ENCODE results near the gene CCDC178.
"Not testable (repeated sequence)": the region's sequence is repeated elsewhere in the genome, so short reads cannot be mapped to it uniquely, and the experiment has no call there.

The CCDC178 gene

GRCh38 chr18:33440060-33441043 lies at the start of gene CCDC178:
Gene CCDC178, minus strand, starts transcription at chr18:33440721. Its CDS starts 28,633 bp downstream, at chr18:33412088.
- DNase-seq, result no peak

- no peak for DNase-seq
Measured at GRCh38 chr18:33483908-33484307, 43.4 kb upstream of the CCDC178 start.

DNA sequence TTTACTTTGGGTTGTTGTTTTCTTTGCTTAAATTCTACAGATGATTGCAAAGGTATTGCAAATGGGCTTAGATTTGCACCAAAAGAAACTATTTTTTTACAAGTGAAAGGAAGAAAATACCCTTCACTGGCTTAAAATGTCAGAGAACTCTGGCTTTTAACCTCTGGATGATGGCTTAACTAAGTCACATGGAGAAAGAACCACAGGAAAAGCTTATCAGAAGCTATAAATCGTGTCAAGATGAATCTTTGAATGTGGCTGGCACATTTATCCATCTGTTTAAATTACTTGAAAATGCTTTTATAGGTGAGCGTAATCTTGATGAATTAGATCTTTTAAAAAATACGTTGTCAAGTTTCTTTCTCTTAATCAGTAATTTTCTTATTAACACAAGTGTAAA lies 32.0 kb upstream of the CCDC178 start:
- no peak for DNase-seq

DNA sequence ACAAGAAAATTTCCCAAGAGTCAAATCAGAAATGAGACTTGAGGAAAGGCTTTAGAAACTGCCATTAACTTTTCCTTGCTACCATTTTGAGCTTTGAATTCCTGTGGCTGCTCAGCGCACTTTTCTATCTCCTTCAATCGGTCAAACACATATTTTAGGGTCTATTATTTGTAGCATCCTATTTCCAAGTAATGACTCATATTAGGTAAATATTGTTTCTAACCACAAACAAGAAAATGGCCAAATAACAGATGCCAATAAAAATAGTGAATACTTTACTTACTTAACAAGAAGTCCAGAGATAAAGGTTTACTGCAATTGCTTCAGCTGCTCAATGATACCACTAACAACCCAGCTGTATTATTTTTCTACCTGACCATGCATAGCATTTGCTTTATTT lies 29.7 kb upstream of the CCDC178 start:
- DNase-seq, result no peak

- DNase-seq, result no peak
Measured at GRCh38 chr18:33469699-33470098, 29.2 kb upstream of the CCDC178 start.

- no peak for DNase-seq
Measured at GRCh38 chr18:33467531-33467930, 27.0 kb upstream of the CCDC178 start.

- DNase-seq, result no peak
Measured at GRCh38 chr18:33466822-33467221, 26.3 kb upstream of the CCDC178 start.

GRCh38 chr18:33460681-33461080 lies 20.2 kb upstream of the CCDC178 start:
- no peak for DNase-seq

- DNase-seq, result no peak
Measured at GRCh38 chr18:33459612-33460011, 19.1 kb upstream of the CCDC178 start.

DNA sequence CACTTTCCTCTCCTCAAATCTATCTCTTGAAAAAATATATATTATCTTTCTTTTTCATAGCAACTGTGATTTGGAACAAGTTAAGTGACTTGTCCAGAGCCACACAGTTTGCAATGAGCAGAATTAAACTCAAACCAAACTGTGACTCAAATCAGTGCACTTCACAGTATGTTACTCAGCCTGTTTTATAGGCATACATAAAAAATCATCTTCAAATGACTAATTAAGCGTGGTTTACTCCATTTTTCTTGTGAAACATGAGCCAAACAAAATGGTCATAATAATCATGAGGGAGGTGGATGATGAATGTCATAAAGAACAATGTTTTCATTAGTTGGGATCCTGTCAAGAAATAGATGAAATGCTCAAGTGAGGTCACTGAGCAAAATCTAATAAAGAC lies 6.1 kb upstream of the CCDC178 start:
- no peak for DNase-seq

GRCh38 chr18:33444709-33445108 lies 4.2 kb upstream of the CCDC178 start:
- DNase-seq, result no peak

GRCh38 chr18:33432857-33433256 lies 7.7 kb downstream of the CCDC178 start:
- no peak for DNase-seq

- DNase-seq, result no peak
Measured at GRCh38 chr18:33427549-33427948, 13.0 kb downstream of the CCDC178 start.

GRCh38 chr18:33424266-33424946 lies 16.1 kb downstream of the CCDC178 start:
- DNase-seq, result no peak

- DNase-seq, result no peak
Measured at GRCh38 chr18:33421225-33421624, 19.3 kb downstream of the CCDC178 start.

- no peak for DNase-seq
Measured at GRCh38 chr18:33404244-33404873, 36.2 kb downstream of the CCDC178 start.

DNA sequence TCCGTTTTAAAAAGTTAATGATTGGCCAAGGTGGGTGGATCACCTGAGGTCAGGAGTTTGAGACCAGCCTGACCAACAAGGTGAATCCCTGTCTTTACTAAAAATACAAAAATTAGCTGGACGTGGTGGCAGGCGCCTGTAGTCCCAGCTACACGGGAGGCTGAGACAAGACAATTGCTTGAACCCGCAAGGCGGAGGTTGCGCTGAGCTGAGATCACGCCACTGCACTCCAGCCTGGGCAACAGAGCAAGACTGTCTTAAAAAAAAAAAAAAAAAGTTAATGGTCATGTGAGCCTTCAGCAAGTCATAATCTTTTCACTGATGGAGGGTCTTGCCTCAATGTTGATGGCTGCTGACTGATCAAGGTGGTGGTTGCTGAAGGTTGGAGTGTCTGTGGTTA lies 41.6 kb downstream of the CCDC178 start:
- not testable (repeated sequence) for DNase-seq

- no peak for DNase-seq
Measured at GRCh38 chr18:33375829-33376228, 64.7 kb downstream of the CCDC178 start.

- no peak for DNase-seq
Measured at GRCh38 chr18:33372442-33372841, 68.1 kb downstream of the CCDC178 start.

GRCh38 chr18:33369711-33370449 lies 70.6 kb downstream of the CCDC178 start:
- no peak for DNase-seq

DNA sequence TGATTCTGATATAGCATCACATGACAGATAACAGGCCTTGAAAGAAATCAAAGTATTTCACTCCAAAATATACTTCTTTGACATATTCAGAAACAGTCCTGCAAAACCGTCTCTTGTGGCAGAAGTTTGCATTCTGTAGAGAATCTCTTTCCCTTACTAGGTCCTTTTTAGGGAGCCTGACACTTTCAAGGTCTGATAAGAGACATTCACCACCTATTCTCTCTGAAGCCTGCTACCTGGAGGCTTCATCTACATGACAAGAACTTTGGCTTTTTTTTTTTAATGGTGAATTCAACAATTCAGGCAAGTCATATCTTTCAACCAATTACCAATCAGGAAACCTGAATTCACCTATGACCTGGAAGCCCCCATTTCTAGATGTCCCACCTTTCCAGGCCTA lies 83.8 kb downstream of the CCDC178 start:
- no peak for DNase-seq

DNA sequence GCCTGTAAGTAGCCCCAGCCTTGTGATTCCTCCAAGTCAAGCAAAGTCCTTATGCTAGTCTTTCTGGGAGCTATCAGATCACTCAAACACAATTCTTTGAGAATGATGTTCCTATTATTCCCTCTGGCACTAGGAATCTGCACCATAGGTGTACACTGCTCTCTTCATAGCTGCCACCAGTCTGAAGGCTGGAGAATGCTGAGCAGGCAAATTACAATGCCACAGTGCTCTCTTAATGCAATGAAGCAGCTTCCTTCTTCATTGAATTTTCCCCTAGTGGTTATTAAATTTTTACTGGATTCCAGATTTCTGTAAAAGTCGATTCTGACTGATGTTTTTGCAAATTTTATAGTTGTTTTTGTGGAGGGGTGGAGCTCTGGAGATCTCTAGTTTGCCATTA lies 84.8 kb downstream of the CCDC178 start:
- DNase-seq, result no peak

- no peak for DNase-seq
Measured at GRCh38 chr18:33355263-33355662, 85.3 kb downstream of the CCDC178 start.
